T-helper 2 cell (primary cell): Measurements from ENCODE around the gene EXOC3L1.

ENCODE experiments used
- DNase-seq, 5 experiments: peaks; one replicate each; pipeline versions ENCODE4 v3.0.0 to v3.0.0-alpha.2; 2012 to 2022

Gene EXOC3L1

GRCh38 chr16:67196881-67197280, 6.9 kb upstream of the EXOC3L1 start:
- no peak for DNase-seq

DNA sequence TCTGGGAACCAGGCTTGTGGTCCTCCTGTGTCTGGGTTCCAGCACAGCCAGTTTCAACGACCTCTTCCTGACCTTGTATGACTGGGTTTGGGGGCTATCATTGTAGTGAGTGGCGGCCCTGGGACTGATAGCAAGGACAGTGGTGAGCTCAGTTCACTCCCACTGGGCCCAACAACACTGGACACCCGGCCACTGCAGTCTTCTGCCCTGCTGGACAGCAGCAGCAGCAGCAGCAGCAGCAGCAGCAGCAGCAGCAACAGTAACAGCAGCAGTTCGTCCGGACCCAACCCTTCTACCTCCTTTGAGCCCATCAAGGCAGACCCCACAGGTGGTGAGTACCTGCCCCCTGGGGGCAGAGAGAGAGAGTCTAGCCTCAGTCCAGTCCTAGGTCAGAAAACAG, 5.7 kb upstream of the EXOC3L1 start:
- DNase-seq = no peak

DNA sequence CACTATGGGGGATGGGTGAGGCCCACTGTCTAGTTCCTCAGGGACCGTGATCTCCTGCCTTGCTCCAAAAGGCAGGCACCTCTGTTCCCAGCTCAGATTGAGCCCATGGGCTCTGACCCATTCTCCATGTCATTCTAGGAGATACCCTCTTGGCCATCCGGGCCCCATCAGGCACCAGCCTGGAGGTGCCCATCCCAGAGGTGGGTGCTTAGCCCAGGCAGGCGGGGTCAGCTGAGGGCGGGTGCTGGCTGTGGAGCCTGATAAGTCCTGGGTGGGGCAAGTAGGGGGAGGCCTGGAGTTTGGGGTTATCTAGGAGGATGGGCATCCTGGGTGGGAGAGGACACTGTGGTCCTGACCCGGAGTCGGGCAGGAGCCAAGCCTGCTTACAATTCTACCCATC, 4.3 kb upstream of the EXOC3L1 start:
- no peak for DNase-seq

GRCh38 chr16:67193536-67193935, 3.6 kb upstream of the EXOC3L1 start:
- no peak for DNase-seq

DNA sequence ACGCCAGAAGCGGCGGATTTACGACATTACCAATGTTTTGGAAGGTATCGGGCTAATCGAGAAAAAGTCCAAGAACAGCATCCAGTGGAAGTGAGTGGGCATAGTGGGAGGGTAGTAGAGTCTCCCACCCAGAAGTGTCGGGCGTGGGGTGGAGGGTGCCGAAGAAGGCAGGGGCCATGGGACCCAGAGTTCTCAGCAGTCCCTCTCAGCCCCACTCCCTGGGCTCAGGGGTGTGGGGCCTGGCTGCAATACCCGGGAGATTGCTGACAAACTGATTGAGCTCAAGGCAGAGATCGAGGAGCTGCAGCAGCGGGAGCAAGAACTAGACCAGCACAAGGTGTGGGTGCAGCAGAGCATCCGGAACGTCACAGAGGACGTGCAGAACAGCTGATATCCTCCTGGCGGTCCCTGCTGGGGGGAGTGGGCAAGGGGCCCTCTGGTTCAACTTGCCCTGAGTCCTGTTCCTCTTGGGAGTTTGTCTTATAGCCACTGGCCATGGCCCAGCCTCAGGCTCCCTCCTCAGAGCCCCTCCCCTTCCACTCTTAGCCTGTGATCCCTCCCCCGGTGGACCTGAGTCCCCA, 2.9 kb upstream of the EXOC3L1 start:
- peak in 1 of 5 experiments; percentile 78 for DNase-seq

DNA sequence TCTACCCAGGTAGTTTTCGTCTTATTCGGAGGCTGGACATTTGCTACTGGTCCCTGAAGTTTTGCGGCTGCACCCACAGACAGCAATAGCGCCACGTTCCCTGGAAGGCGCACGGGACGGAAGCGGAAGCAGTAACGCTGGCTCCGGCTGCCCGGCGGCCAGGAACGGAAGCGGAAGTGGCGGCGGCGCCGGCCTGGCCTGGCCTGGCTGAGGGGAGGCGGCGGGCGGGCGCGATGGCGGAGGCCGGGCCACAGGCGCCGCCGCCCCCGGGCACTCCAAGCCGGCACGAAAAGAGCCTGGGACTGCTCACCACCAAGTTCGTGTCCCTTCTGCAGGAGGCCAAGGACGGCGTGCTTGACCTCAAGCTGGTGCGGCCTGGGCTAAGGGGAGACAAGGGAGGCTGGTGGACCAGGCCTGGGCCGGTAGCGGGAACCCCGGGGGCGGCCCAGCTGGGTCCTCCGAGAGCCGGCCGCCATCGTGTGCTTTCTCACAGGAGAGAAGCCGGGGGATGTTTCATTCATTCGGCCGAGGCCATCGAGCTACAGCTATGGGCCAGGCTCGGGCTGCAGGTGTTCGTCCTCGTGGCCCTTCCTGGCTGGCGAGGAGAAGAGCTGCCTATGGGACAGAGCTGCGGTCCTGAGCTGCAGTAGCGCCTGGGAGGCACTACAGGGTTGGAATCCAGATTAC, 2.2 kb upstream of the EXOC3L1 start, which contains the start of gene E2F4:
Gene E2F4 (plus strand): TSS at position 161 of the 687 bp plus-strand sequence. CDS start 73 bp downstream, at position 234.
- DNase-seq = peak; percentile 68 to 96 (median 79)

- no peak for DNase-seq
Measured at GRCh38 chr16:67191411-67191994, 1.6 kb upstream of the EXOC3L1 start.

DNA sequence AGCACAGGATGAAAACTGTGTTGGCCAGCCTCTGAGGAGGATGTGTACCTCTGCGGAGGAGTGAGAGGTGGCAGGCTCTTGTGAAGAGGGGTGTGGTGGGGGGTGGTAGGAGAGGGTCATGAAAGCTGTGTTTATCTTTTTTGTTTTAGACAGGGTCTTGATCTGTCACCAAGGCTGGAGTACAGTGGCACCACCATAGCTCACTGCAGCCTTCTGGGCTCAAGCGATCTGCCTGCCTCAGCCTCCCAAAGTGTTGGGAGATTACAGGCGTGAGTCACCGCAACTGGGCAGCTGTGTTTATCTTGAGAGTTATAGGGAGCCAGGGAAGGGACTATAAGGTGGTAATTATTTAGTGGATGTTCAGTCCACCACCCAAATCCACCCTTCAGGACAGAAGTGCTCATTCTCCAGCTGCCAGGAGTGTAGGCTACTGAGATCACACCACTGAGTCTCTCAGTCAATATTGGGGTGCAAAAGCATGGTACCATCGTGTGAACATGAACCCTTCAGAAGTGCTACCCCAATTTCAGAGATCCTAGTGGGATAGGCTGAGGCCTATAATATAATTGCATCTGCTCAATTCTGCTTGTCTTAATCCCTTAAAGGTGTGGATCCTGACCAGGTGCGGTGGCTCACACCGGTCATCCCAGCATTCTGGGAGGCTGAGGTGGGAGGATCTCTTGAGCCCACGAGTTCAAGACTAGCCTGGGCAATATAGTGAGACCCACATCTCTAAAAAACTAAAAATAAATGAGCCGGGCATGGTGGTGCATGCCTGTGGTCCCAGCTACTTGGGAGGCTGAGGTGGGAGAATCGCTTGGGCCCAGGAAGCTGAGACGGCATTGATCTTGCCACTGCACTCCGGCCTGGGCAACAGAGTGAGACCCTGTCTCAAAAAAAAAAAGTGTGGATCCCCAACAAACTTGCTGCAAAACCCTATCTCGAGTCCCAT, 788 bp upstream of the EXOC3L1 start:
- DNase-seq = no peak

DNA sequence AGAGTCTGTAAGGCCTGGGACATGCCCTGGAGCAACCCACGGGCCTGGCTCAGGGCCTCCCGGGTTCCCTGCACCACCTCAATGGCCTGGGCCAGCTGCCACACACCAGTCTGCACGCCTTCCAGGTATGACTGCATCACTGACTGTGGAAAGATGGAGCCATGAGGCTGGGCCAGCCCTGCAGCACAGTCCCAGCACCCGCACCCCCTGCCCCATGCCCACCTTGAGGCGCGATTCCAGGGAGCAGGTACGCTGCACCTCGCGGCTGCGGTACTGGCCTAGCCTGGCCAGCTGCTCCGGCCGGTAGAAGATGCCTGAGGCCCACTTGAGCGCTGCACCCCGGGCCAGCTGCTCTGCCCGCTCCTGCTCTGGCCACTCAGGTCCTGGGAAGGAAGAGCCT, 1.1 kb downstream of the EXOC3L1 start:
- no peak for DNase-seq

GRCh38 chr16:67188323-67188722, 1.6 kb downstream of the EXOC3L1 start:
- DNase-seq = no peak

DNA sequence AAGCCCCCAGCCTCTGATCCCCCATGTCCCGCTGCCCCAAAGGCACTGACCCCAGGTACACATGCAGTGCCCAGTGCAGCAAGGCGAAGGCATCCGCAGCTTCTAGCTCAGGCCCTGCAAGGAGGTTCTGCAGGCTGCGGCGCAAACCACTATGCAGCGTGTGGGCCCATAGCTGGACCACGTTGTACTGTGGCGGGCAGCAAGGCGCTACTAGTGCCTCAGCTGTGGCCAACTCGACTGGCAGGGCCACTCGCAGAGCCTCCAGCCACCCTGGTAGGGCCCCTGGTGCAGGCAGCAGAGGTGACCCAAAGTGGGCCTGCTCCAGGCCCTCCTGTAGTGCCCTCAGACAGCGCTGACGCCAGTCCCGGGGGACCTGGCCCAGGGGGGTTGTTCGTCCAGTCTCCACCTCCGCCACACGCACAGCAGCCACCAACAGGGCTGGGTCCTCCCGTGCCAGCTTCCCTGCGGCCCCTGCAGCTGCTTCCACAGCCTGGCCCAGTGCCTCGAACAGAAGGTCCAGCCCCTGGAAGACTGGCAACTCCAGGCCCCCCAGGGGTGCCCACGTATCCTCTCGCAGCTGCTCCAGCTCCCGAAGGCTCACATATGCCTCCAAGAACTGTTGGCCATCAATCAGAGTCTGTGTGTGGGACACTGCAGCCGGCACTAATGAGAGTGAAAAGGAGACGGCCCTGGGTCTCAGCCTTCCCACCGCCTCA, 2.6 kb downstream of the EXOC3L1 start:
- DNase-seq = no peak

DNA sequence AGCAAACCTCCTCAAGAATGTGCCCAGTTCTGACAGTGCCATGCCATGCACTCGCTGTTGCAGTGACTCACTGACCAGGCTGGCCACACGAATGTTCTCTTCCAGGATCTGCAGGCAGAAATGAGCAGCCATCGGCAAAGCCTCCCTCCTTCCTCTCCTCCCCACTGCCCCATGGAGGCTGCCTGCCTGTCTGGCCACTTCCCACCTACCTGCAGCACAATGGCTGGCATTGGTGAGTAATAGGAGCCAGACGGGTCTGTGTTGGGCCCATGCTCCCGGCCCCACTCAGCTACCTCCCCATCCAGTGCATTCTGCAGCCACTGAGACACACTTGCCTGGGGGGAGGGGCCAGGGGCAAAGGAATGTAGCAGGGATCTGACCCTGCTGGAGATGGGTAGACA, 3.4 kb downstream of the EXOC3L1 start:
- no peak for DNase-seq

GRCh38 chr16:67185651-67186134, 4.2 kb downstream of the EXOC3L1 start:
- no peak for DNase-seq

GRCh38 chr16:67184995-67185650, 4.8 kb downstream of the EXOC3L1 start:
- DNase-seq = peak; percentile 62 to 80 (median 76)

DNA sequence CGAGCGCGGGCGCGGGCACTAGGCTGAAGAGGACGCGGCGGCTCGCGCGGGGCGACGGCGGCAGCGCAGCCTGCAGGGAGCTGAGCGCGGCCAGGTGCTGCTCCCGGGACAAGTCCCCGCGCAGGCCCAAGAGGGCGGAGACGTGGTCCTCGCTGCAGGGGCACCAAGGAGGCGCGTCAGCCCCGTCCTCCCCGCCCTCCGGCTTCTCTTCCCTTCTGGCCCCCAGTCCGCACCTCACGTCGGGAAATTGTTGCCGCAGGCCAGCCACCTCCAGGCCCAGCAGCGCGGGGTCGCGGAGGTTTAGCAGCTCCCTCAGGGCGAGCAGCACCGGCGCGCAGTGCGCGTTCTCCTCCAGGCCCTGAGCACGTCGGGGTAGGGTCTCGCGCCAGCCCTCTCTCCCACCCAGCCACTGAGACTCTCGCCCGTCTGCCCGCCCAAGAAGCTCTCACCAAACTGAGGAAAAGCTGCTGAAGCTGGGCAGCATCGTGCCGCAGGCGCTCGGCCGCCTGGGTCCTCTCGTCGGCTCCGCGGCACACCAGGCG, 5.4 kb downstream of the EXOC3L1 start:
- peak in 2 of 5 experiments; percentile 36 to 54 for DNase-seq

DNA sequence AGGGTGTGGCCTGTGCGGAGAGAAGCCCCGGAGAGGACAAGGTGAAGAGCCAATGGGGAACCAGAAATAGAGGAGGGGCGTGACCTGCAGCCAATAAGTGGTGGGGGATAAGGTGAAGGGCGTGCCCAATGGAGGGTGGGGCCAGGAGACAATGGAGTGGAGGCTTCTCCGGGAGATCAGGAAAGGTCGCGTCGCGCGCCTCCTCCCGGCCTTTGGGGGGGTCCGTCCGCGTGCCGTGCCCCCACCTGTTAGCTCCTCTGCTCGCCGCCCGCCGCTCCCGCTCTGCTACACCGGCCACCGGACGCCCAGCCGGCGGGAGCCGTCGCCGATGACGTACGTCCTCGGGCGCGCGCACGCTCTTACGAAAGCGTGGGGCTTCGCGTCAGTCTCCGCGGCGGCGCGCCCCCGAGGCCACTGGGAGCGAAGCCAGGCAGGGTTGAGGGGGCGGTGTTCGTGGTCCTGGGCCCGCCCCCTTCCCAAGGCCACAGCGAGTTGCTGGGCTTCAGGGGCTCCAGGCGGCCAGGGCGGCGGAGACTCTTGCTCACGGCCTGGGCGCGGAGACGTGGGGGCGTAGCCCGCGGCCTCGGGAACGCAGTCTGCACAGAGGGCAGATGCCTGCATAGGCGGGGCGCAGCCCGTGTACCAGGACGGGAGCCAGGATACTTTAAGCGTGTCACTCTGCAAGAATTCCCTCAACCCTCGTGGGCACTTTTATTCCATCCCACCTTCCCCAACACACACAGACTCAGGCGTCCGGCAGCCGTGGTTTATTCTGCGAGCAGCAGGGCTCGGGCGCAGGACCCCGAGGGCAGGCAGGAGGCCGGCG, 6.1 kb downstream of the EXOC3L1 start, which contains the start of gene MATCAP1:
Gene MATCAP1 (minus strand): TSS at position 337 of the 826 bp plus-strand sequence. CDS start 3,353 bp downstream, outside the sequence.
- peak; percentile 79 to 99 (median 92) for DNase-seq

- no peak for DNase-seq
Measured at GRCh38 chr16:67183284-67183626, 6.7 kb downstream of the EXOC3L1 start.

DNA sequence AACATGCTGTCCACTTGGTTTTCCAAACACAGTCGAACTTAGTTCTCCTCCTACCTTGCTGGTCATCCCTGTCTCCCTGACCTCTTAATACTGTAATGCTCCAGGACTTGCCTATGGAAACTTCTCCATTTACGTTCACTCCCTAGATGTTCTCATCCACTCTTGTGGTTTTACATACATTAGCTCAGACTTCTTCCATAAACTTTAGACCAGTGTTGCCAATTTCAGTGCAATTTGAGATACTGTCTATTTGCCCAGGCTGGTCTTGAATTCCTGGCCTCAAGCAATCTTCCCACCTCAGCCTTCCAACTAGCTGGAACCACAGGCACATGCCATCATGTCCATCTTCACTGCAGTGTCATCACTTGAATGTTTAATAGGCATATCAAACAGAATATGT, 7.6 kb downstream of the EXOC3L1 start:
- no peak for DNase-seq

GRCh38 chr16:67181346-67181745, 8.6 kb downstream of the EXOC3L1 start:
- DNase-seq = no peak

DNA sequence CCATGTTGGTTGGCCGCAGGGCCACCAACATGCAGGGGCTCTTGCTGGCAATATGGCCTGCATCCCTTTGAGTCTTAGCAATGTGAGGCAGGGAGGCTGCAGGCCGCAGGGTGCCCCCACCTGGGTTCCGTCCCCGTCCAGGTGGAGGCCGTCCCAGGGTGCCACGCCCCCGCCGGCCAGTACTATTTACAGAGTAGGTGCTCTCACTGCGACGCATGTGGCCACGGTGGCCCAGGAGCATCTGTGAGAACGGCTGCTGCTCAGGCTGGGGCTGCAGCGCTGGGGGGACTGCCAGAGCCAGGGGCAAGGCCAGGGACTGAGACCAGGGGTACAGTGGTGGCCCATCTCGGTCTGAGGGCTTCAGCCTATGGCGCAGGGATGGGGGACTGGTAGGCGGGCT, 9.8 kb downstream of the EXOC3L1 start:
- DNase-seq = no peak
